Hematopoietic multipotent progenitor cell treated with erythropoietin and hydrocortisone succinate and interleukin-3 and kit ligand, for 8 days (in vitro differentiated cells): ENCODE data around the gene POMGNT1.
A peak's percentile ranks its signal among the peaks of the same experiment; 100 is the strongest.

Source experiments
- DNase-seq: peaks from one replicate; pipeline ENCODE4 v3.0.0-alpha.2; 2015

Gene POMGNT1

DNA sequence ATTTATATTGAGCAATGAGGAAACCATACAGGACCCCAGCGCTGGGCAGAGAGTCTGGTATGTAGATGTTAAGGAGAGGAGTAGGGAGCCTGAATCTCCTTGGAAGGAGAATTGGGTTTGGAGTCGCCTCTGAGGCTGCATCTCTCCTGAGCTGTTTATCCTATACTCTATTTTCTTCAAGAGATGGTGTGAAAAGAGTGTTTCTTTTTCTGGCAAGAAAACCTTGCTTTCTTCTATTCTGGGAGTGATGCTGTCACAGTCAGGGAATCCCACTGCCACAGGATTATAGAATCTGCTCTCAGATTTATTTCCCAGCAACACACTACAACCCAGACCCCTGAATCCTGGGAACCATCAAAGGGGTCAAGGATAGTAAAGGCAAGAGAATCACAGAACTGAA is 8.2 kb upstream of the POMGNT1 start:
- DNase-seq = no peak

DNA sequence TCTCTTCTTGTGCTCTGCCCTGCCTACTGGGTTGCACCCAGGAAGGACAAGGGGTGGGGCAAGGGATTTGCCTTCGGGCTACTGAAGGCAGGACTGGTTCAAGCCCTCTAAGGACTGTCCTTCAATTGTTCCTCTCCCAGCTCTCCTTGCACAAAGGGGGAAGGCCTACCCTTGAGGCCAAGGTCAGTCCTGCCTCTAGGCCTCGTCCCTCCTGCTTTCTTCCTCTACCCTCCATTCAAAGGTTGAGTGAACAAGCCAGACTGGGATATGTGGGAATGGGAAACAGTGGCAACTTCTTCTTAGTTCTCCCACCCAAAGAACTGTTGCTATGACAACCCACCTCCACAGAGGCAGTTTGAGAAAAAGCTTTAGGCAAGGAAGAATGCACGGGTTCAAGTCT is 7.6 kb upstream of the POMGNT1 start:
- DNase-seq = no peak

DNA sequence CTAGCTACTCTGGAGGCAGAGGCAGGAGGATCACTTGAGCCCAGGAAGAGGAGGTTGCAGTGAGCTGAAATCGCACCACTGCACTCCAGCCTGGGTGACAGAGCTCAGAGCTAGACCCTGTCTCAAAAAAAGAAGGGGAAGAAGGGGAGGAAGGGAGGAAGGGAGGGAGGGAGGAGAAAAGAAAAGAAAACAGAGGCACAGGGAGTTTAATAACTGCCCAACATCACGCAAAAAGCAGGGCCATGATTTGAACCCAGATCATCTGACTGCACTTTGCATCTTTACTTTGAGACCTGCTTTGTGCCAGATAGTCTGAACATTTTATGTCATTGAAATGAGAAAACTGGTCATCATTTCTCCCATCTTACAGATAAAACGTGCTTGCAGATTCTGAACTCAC is 6.9 kb upstream of the POMGNT1 start:
- DNase-seq = no peak

DNA sequence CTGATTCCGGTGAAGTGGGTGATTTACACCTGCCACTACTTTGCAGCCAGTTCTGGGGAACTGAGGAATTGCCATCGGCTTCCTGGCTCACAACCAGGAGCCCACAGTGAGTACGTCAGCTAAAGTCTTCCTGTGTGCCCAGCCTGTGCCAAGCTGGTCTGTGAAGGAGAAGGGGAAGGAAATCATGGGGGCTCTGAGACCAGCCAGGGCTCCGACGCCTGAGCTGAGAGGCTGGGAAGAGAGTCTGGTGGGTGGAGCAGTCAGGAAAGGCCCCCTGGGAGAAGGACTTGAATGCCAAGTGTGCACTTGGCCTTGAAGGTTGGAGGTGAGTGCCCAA is 6.1 kb upstream of the POMGNT1 start:
- no peak for DNase-seq

DNA sequence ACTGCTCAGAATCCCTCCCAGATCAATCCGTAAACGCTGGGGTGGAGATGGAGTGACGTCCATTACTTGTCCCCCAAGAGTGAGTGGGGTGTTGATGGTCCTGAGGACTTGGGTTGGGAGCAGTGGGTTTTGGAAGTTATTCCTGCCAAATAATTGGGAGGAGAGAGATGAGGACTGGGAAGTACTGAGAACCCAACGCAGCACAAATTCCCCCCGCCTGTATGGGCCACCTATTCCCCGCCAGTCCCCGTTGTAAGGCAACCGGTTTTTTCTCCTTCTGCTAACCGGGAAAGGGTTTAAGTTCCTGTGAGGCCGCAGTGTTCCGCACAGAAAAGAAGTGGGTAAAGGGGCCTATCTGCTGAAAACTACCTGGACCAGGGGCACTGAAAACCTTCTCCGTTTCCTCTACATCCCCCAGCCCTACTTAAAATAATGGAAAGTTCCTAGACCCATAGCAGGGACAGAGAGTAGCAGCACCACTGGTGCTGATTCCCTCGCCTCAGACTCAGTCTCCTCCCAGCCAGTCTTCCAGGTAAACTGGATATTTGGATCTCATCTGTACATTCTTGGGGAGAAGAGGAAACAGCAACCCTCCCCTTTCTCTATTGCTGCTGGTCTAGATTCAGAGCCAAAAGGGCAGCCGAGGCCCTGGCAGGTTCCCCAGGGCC is 5.6 kb upstream of the POMGNT1 start:
- DNase-seq = no peak

DNA sequence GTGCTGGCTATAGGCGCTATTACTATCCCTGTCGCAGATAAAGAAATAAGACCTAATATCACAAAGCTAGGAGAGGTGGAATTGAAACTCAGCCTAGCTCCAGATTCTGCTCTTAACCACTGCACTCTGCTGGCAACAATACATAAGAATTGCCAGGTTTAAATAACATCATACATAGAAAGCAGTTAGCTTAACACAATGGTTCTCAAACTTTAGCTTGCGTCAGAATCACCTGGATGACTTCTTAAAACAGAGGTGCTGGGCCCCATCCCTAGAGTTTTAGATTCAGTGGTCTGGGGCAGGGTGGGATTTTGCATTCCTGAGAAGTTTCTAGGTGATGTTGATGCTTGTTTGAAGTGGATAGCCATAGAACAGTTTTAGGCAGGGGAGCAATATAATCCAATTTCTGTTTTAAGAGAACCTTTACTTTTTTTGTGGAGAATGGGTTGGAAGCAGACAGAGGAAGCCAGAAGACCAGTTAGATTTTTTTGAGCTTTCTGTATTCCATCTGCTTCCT is 1.1 kb upstream of the POMGNT1 start:
- DNase-seq = no peak

DNA sequence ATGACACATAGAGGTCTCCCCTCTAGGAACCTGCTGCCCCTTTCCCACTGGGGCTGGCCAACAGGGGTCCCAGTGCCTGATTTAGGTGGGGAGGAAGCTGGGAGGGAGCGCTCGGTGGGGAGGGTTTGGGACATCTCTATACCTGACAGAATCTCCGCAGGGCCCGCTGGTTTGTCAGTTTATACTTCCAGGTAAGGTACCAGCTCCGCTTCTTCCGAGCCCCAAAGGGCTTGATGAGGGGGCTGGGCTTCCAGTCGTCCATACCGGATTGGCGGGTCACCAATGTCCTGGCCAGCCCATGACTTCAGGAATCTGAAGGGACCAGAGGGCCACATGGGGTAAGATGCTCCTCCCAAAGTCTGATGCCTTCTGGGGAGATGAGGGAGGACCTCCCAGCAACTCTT is 672 bp downstream of the POMGNT1 start:
- no peak for DNase-seq

DNA sequence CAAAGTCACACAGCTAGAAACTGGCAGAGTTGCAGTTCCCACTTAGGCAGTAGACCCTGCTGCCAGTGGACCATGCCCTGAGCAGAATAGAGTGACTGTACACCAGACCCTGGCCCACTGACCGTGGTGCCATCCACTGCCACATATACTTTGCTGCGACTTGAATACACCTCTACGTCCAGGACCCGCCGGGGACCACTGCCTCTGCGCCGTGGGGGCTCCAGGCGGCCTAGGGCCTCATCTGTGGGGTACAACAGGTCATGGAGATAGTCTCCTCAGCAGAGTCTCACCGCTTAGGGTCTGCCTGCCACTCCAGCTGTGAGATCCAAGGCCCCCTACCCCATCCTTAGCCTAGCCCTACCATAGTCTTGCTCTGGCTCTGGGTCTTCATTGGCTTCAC is 1.6 kb downstream of the POMGNT1 start:
- no peak for DNase-seq

DNA sequence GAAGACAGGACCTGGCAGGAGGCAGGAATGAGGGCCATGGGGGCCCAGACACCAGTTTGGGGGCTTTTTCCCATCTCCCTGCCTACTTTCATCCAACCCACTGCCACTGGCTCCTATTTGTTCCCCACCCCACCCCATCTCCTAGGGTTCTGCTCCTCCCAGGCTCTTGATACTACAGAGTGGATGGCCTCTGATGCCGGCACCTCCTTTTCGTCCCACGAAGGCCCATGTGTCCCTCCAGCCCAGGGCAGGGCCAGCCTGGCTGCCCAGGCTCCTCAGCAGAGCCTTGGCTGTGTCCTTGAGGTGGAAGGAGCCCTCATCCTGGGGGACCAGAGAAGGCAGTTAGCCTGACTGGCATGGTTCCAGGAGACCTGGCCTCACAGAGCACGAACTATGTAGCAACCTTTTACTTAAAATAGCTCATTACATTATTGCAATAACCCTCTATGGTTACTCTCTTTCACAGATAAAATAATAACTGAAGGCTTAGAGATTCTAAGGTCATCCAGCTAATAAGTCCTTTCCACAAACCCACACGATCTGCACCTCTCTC is 3.5 kb downstream of the POMGNT1 start:
- no peak for DNase-seq

DNA sequence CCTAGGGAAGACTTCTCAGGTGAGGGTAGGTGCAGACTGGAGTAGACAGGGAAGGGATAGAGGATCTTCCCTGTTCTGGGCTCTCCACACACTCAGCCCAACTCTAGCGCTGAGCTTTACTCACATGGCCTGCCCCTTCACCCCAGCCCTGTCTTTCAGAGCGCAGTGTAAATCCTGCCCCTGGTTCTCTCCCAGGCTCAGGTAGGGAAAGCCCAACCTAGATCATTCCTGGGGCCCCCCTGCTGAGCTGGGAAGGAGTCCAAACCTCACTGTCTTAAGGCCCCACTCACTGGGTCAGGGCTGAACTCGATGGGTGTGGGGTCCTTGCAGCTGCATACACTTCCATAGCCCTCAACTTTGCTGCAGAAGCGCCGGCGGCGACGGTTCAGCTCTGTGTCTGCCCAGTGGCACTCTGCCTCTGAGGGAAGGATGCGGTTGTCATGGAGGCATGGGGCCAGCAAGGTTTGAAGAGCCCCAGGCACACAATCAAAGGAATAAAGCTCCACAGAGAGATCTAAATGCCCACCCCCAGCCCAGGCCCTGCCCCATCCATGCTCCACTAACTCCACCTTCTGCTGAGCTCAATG is 4.2 kb downstream of the POMGNT1 start:
- no peak for DNase-seq

DNA sequence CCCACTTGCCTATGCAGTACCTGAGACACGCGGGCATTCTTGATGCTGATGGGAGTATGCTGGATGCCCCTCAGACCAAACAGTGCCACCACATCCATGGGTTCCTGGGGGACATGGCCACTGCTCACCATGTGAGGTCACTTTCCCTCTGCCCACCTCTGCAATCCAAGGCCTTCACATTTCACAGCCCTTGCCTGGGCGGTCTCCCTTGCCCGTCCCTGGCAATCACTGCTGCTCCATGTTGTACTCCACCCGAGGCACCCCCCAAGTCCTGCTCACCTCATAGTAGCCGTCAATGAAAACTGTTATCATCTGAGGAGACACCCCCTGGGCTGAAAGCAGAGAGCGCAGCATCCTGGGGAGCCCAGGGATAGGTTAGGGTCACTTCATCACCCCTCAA is 4.9 kb downstream of the POMGNT1 start:
- no peak for DNase-seq

DNA sequence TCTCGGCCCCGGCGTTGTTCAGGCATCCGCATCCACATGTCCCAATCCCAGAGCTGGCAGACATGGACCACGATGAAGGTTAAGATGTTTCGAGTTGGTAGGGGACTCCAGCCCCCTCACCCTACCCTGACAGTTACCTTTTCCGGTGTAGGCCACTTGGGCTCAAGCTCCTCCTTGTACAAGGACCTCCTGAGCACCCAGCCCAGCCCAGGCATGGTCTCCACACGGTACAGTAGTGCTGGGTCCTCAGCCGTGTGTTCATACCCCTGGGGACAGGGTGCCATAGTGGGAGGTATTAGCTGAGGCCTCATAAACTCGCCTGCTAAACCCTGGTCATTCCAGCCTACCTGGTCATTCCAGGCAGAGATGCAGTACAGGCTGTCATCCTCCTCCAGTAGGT is 6.1 kb downstream of the POMGNT1 start:
- no peak for DNase-seq

DNA sequence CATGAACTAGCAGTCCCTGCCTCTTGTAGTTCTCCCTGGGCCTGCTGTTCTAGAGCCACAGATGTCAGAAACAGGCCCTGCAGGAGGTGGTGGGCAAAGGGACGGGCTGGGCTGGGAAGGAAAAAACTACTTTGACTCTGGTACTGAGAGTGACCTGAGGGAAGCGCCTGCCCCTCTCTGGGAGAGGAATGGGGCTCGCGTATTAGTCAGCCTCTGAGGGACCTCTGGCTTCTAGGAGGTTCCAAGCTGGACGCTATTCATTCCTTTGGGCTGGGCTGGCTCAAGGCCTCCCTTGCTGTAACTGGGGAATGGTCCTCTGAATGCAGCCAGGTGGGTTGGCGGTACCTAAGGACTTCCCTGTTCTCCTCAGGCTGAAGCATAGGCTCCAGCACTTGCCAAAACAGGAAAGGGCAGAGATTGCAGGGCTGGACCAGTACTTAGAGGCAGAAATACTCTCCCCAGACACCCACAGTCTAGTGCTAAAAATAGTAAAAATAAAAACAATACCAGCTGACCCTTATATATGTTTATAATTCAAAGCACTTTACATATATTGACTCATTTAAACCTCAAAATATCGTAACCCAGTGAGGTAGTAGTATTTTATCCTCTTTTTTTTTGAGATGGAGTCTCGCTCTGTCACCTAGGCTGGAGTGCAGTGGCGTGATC is 7.1 kb downstream of the POMGNT1 start:
- no peak for DNase-seq

DNA sequence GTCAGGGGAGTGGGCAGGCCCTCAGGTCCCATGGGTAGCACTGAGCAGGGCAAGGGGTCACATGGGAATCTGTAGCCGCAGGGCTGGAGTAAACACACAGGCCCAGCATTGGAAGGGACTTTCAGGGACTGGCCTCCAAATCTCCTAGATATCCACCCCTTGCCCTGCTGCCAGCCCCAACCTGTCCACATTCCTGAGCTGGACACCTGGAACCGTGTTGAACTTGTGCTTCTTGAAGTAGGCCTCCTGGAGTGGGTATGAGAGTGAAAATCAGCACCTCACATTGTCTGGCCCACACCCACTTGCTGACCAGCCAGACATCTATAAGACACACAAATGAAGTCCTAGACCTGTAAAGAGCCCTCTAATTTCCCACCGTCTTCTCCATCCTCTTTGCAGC is 7.7 kb downstream of the POMGNT1 start:
- no peak for DNase-seq

DNA sequence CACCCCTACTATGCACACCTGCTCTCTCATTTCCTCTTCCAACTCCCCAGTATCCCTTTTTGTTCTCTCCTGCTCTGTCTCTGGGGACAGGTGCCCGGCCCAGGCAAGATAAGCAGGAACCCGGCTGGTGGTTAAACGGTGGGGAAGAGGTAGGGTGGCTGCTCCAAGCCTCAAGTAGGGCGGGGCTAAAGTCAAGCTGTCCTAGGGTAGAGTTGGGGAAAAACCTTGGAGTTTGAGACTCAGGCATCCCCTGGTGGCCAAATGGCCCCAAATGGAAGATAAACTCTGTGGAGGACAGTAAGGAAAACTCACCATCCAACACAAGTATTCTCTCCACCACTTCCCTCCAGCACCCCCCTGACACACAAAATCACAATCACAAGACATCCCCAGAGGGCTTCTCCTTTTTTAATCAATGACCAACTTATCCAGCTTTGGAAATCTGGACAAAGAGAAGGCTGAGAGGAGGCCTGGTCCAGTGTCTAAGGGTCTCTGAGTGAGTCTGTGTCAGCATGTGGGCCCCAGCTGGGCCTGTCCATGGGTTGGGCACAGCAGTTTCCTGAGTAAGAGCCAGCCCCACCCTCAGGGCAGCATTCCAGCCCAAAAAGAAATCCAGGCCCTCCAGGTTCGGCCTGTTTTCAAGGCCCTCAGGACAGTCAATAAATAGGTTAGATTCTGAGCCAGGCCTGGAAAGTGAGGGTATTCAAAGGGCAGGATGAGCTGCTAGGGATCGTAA is 9.8 kb downstream of the POMGNT1 start:
- no peak for DNase-seq

DNA sequence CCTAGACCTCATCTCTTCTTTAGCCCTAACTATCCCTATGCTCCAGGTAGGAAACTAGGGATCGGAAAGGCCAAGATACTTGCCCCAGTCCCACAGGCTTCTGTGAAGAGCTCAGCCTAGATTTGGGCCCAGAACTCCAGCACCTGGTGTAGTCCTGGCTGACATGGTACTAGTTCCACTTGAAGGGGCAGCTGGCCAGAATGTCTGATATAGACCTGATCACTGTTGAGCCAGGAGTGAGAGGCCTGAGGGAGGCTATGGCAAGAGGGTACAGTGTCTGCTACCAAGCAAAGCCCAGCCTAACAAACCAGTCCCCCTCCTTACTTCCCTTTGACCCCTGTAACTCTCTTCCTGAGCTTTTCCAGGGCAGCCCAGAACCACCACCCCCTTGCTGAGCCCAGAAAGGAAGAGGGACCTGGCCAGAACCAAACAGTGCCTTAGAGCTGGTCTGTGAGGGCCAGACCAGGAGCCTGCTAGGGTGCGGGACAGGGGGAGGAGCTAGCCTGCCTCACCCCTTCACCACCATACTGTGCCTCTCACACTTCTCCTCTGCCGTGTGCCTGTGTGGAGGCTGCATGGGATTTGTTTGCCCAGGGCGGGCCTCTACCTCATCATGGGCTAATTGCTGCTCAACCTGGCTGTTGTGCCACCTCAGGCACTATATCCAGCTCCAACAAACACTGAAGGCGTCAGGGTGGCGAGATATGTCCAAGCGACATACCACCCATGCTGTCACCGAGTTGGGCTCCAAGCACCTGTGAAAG is 10.9 kb downstream of the POMGNT1 start:
- DNase-seq = no peak

DNA sequence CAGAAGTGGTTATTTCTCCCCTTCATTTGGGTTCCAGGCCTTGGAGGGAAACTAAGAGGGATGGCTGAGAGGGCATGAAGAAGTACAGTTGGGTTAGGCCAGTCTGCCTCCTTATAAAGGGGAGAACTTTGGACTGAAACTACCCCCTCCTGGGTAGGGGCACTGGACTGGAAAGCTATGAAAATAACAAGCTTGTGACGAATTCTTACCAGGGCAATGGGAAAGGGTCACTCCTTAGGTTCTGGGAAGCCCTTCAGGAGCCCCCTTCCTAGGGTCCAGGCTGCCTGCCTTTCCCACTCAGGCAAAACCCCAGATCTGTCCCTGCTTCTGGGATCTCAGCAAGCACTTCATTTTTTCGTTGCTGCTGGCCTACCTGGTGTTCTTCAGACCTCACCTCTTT is 12.2 kb downstream of the POMGNT1 start:
- no peak for DNase-seq

DNA sequence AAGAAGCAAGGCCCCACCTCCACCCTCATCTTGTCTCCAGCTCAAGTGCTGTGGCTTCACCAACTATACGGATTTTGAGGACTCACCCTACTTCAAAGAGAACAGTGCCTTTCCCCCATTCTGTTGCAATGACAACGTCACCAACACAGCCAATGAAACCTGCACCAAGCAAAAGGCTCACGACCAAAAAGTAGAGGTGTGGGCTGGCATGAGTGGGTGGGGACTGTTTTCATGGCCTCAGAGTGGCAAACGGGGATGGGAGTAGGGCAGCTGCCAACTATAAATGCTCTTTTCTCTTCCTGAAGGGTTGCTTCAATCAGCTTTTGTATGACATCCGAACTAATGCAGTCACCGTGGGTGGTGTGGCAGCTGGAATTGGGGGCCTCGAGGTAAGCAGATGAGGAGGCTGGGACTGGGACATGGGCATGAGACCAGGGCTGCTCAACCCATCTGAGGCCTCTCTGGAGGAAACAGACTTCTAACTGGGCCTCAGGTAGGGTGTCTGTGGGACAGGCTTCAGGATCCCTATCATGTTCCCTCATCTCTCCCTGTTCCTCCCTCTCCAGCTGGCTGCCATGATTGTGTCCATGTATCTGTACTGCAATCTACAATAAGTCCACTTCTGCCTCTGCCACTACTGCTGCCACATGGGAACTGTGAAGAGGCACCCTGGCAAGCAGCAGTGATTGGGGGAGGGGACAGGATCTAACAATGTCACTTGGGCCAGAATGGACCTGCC is 13.1 kb downstream of the POMGNT1 start:
- DNase-seq = peak; percentile 12

DNA sequence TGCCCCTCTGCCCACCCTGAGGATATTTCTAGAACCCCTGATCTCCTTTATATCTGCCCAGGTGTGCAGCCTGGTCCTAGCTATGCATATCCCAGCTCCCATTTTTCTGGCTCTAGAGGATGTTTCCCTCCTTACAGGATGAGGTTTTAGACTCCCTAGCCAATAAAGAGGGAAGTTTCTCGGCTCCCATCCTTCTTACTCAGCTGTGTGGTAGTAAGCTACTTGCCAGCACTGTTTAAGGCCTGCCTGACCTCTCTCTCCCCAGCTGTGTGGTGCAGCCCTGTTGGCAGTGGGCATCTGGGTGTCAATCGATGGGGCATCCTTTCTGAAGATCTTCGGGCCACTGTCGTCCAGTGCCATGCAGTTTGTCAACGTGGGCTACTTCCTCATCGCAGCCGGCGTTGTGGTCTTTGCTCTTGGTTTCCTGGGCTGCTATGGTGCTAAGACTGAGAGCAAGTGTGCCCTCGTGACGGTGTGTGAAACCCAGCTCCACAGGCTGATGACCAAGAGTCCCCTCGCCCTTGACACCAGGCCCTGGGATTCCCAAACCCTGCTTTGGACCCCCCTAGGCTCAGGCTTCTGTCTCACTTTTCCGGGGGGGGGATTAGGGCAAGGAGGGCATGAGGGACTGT is 14.2 kb downstream of the POMGNT1 start:
- no peak for DNase-seq

DNA sequence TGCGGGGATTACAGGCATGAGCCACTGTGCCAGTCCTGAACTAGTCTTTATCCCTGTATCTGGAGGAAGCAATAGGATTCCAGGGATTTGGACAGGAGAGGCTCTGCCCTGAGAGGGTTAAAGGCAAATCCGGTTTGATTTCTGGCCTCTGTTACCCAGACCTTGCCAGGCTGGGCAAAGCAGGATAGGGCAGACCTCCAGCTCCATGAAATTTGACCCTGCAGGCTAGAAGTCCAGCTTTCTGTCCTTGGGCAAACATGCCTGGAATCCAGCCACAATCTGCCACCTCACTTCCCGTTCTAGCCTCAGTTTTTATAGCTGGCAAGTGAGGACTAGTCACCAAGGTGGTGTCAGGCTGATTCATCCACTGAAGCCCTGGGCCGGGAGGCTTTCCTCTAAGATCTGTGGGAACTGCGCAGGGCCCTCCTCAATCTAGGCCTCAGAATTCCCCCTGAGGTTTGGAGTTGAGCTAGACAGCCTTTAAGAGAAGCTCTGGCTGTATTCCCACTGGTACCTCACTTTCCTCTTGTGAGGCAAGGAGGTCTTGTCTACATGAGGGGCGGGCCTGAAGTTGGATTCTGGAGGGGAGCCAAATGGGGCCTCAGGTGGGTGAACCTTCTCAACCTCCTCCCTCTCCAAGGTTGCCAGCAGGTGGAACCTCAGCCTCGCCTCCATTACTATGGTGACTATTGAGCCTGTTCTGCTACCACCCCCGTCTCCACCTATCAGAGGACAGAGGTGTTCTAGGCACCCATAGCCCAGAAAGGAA is 15.0 kb downstream of the POMGNT1 start:
- DNase-seq = no peak
